MCF 10A (cell line): ENCODE data around the gene CRIP1. TPM values are rescaled to one million over a fixed set of nuclear protein-coding genes. Genes with fewer than 3 reads are reported as not detected.
A peak's percentile ranks its signal among the peaks of the same experiment; 100 is the strongest.

Experiments
- BruUV-seq: library from RNA; stranded (reverse); fragments of 400-500 nt; replicated peaks from 2 replicates; lab custom pipeline; 2021; lab: Mats Ljungman, UMichigan
- CTCF ChIA-PET: fragments of 300-600 bp; sonication (Branson Sonifier 250); formaldehyde crosslinking; extraction: SDS; loops from one replicate; lab custom pipeline; 2021; ENCODE audit warnings: antibody characterized with exemption, inconsistent platforms; lab: Yijun Ruan, JAX
- POLR2A ChIA-PET: fragments of 300-600, 350-650 bp; sonication (Branson Sonifier 250); formaldehyde crosslinking; extraction: SDS; loops from one replicate; lab custom pipeline; 2020; ENCODE audit warnings: antibody characterized with exemption, inconsistent platforms; lab: Yijun Ruan, JAX
- DNase-seq: peaks from one replicate; pipeline ENCODE4 v3.0.0-alpha.2; 2018; ENCODE audit not compliant: unreplicated experiment
- H3K27ac Mint-ChIP-seq: one replicate; pipeline ENCODE4 v1.8.0; 2022; ENCODE audit warnings: mild to moderate bottlenecking, low read depth, mixed read lengths; ENCODE audit not compliant: unreplicated experiment
- H3K27me3 Mint-ChIP-seq: one replicate; pipeline ENCODE4 v1.8.0; 2022; ENCODE audit warnings: mixed read lengths; ENCODE audit not compliant: insufficient read depth, unreplicated experiment
- H3K36me3 Mint-ChIP-seq: one replicate; pipeline ENCODE4 v1.8.0; 2022; ENCODE audit warnings: mild to moderate bottlenecking, moderate library complexity, mixed read lengths; ENCODE audit not compliant: insufficient read depth, unreplicated experiment
- H3K4me1 Mint-ChIP-seq: one replicate; pipeline ENCODE4 v1.8.0; 2022; ENCODE audit warnings: mixed read lengths; ENCODE audit not compliant: insufficient read depth, unreplicated experiment
- H3K4me3 Mint-ChIP-seq: one replicate; pipeline ENCODE4 v1.8.0; 2022; ENCODE audit warnings: mild to moderate bottlenecking, moderate library complexity, mixed read lengths; ENCODE audit not compliant: unreplicated experiment
- H3K9me3 Mint-ChIP-seq: one replicate; pipeline ENCODE4 v1.8.0; 2022; ENCODE audit warnings: mixed read lengths; ENCODE audit not compliant: unreplicated experiment
- intact Hi-C: fragments of 100-400 bp; cut with micrococcal nuclease; formaldehyde crosslinking; loops from 2 replicates; pipeline ENCODE4 v1.14.1; 2022
- total RNA-seq: library from RNA; stranded (reverse); gene quantifications from 2 replicates; pipeline ENCODE4 v1.2.3, GENCODE V29; 2022
- TF ChIP-seq, protein P1 (sequence below): fragments of 200-600 bp; IDR thresholded peaks from one replicate; pipeline ENCODE4 v1.8.0; 2022; ENCODE audit warnings: antibody characterized with exemption, mild to moderate bottlenecking; ENCODE audit not compliant: unreplicated experiment

Gene CRIP1
- total RNA-seq, 1 experiment from 2014 or later: not detected

DNA sequence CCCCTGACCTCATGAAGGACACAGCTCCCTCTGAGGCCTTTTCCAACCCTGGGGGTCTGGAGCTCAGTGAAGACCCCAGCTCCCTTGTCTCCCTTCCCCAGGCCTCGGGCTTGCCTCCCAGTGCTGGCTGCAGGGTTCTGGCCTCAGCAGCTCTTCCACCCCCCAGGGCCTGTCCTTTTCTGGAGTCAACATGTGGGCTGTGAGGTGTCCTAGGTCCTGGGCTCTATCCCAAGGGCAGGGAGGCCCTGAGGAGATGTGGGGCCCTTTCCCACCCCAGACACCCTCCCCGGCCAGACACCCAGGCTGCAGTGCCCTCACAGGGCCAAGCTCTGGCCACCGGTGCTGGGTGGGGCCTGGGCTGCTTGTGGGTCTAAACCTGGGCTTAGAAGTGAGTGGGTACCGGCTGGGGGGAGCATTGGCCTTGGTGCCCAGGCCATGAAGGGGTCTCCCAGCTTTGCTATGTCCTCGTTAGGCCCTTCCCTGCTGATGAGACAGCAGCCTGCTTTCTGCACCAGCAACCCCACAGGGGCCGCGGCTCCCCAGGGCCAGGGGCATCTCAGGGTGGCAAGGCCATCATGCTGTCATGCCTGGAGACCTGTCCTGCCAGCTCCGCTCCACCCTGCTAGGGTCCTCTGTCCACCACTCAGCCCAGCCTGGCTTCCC lies 14.7 kb upstream of the CRIP1 start:
- Mint-ChIP-seq H3K27me3 (no peaks in the 10 kb centered on the region), H3K4me3 (no peak overlapping the region), H3K27ac (peak overlapping the region; percentile 12), H3K36me3 (peaks cover 11% of the 10 kb centered on the region), H3K4me1 (peaks cover 5% of the 10 kb centered on the region), H3K9me3 (no peaks in the 10 kb centered on the region)
- intact Hi-C loops: no loop called here
- no TSS peak for BruUV-seq
- CTCF ChIA-PET: interaction anchor here (1.0 to 2.7 kb wide), 4 partner anchors 9 to 43 kb away, joined by 3 to 16 read pairs (median 5); no protein-coding TSS in a partner anchor
- TF ChIP-seq, protein P1, sequence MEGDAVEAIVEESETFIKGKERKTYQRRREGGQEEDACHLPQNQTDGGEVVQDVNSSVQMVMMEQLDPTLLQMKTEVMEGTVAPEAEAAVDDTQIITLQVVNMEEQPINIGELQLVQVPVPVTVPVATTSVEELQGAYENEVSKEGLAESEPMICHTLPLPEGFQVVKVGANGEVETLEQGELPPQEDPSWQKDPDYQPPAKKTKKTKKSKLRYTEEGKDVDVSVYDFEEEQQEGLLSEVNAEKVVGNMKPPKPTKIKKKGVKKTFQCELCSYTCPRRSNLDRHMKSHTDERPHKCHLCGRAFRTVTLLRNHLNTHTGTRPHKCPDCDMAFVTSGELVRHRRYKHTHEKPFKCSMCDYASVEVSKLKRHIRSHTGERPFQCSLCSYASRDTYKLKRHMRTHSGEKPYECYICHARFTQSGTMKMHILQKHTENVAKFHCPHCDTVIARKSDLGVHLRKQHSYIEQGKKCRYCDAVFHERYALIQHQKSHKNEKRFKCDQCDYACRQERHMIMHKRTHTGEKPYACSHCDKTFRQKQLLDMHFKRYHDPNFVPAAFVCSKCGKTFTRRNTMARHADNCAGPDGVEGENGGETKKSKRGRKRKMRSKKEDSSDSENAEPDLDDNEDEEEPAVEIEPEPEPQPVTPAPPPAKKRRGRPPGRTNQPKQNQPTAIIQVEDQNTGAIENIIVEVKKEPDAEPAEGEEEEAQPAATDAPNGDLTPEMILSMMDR: no peak
- DNase-seq: no peak
- POLR2A ChIA-PET: interaction anchor here (0.6 to 2.7 kb wide), 4 partner anchors 9 to 42 kb away, joined by 3 to 12 read pairs (median 6); no protein-coding TSS in a partner anchor

GRCh38 chr14:105472486-105472991 lies 14.1 kb upstream of the CRIP1 start:
- ChIA-PET CTCF (interaction anchor here (0.6 to 2.7 kb wide), 3 partner anchors 9 to 102 kb away, joined by 3 to 16 read pairs (median 6); no protein-coding TSS in a partner anchor), POLR2A (interaction anchor here (1.3 to 2.7 kb wide), 3 partner anchors 10 to 42 kb away, joined by 3 to 12 read pairs (median 8); no protein-coding TSS in a partner anchor)
- H3K27me3 Mint-ChIP-seq: no peaks in the 10 kb centered on the region
- DNase-seq: no peak
- peak overlapping the region; percentile 12 for H3K27ac Mint-ChIP-seq
- intact Hi-C loops: no loop called here
- TF ChIP-seq, protein P1: no peak
- peaks cover 9% of the 10 kb centered on the region for H3K4me1 Mint-ChIP-seq
- H3K36me3 Mint-ChIP-seq: peaks cover 7% of the 10 kb centered on the region
- no peak overlapping the region for H3K4me3 Mint-ChIP-seq
- no TSS peak for BruUV-seq
- H3K9me3 Mint-ChIP-seq: no peaks in the 10 kb centered on the region

DNA sequence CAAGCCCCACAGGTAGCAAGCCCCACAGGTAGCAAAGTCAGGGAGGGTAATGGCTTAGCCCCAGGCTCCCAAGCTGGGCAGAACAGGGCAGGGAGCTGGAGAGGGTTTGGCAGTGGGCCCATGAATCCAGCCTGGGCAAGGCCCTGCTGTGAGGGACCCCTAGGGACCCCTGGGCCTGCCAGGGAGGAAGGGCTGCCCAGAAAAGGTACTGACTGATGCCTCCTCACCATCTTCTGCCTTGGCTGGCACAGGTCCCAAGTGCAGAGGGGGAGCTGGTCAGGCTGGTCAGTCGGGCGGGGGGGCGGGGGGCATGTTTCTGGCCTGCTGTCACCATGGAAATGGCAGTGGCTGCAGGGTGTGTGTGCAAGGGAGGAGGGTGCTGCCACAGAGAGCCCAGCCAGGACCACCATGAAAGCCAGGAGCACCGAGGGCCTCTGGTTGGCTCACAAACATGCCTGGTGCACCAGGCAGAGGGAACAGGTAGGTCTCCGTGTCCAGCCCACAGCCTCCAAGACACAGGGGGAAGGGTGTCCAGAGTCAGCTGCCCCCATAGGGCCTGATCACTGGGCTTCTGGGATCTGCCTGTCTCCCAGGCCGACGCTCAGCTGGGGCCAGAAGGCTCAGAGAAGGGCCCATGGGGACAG lies 13.5 kb upstream of the CRIP1 start:
- peak; percentile 33 for DNase-seq
- TF ChIP-seq, protein P1: no peak
- peak overlapping the region; percentile 73 for H3K4me3 Mint-ChIP-seq
- peak overlapping the region; percentile 66 for H3K27ac Mint-ChIP-seq
- intact Hi-C loops: no loop called here
- ChIA-PET POLR2A (interaction anchor here (1.3 to 2.7 kb wide), 3 partner anchors 9 to 43 kb away, joined by 6 to 12 read pairs (median 8); no protein-coding TSS in a partner anchor), CTCF (interaction anchor here (0.6 to 2.7 kb wide), 8 partner anchors 8 to 495 kb away, joined by 3 to 16 read pairs (median 3); no protein-coding TSS in a partner anchor)
- H3K27me3 Mint-ChIP-seq: no peaks in the 10 kb centered on the region
- no peaks in the 10 kb centered on the region for H3K9me3 Mint-ChIP-seq
- BruUV-seq: no TSS peak
- H3K36me3 Mint-ChIP-seq: peaks cover 7% of the 10 kb centered on the region
- peaks cover 9% of the 10 kb centered on the region for H3K4me1 Mint-ChIP-seq
